Caco-2 (cell line): ENCODE data around the gene ZNHIT1. TPM values are rescaled to one million over a fixed set of nuclear protein-coding genes. Genes with fewer than 3 reads are reported as not detected.
"Not testable (repeated sequence)": the region's sequence is repeated elsewhere in the genome, so short reads cannot be mapped to it uniquely, and the experiment has no call there.

ENCODE experiments used
- BruUV-seq: library from RNA; stranded (reverse); fragments of 400-500 nt; replicated peaks from 2 replicates; lab custom pipeline; 2021; lab: Mats Ljungman, UMichigan
- CTCF ChIA-PET: fragments of 300-600 bp; sonication (Branson Sonifier 250); formaldehyde crosslinking; loops from one replicate; lab custom pipeline; 2022; ENCODE audit warnings: antibody characterized with exemption; lab: Charles Lee
- POLR2A ChIA-PET: fragments of 300-600 bp; sonication (Branson Sonifier 250); formaldehyde crosslinking; loops from one replicate; lab custom pipeline; 2022; ENCODE audit warnings: antibody characterized with exemption; lab: Charles Lee
- DNase-seq, 2 experiments: peaks; one replicate each; pipeline versions ENCODE4 v3.0.0 to v3.0.0-alpha.2; 2020 to 2022
- H3K27me3 ChIP-seq: replicated peaks from 2 replicates; pipeline ENCODE4 v1.6.0; 2011; ENCODE audit warnings: low read length; ENCODE audit not compliant: control insufficient read depth, insufficient read depth
- H3K36me3 ChIP-seq: 2 replicates; pipeline ENCODE4 v1.5.1; 2011; ENCODE audit warnings: low read length; ENCODE audit not compliant: control insufficient read depth, insufficient read depth
- H3K4me1 ChIP-seq: fragments of 250-450 bp; sonication (Bioruptor Pico); 2 replicates; pipeline ENCODE4 v1.5.1; 2020; ENCODE audit warnings: mild to moderate bottlenecking
- H3K4me3 ChIP-seq: 2 replicates; pipeline ENCODE4 v1.5.1; 2011; ENCODE audit warnings: low read depth, mild to moderate bottlenecking, control low read depth, low read length
- H3K9me3 ChIP-seq: fragments of 250-450 bp; sonication (Bioruptor Pico); 2 replicates; pipeline ENCODE4 v1.5.1; 2020; ENCODE audit warnings: mild to moderate bottlenecking, moderate library complexity
- H3K27ac Mint-ChIP-seq: one replicate; pipeline ENCODE4 v1.8.0; 2022; ENCODE audit warnings: mixed read lengths; ENCODE audit not compliant: unreplicated experiment
- H3K27me3 Mint-ChIP-seq: one replicate; pipeline ENCODE4 v1.8.0; 2022; ENCODE audit warnings: mixed read lengths; ENCODE audit not compliant: insufficient read depth, unreplicated experiment
- H3K36me3 Mint-ChIP-seq: one replicate; pipeline ENCODE4 v1.8.0; 2022; ENCODE audit warnings: mild to moderate bottlenecking, mixed read lengths; ENCODE audit not compliant: insufficient read depth, unreplicated experiment
- H3K4me1 Mint-ChIP-seq: one replicate; pipeline ENCODE4 v1.8.0; 2022; ENCODE audit warnings: low read depth, mixed read lengths; ENCODE audit not compliant: unreplicated experiment
- H3K4me3 Mint-ChIP-seq: one replicate; pipeline ENCODE4 v1.8.0; 2022; ENCODE audit warnings: mild to moderate bottlenecking, moderate library complexity, mixed read lengths; ENCODE audit not compliant: unreplicated experiment
- H3K9me3 Mint-ChIP-seq: one replicate; pipeline ENCODE4 v1.8.0; 2022; ENCODE audit warnings: mixed read lengths; ENCODE audit not compliant: unreplicated experiment
- intact Hi-C: fragments of 100-400 bp; cut with micrococcal nuclease; formaldehyde crosslinking; loops from one replicate; pipeline ENCODE4 v1.10.0; 2022; ENCODE audit not compliant: unreplicated experiment
- total RNA-seq: library from RNA; stranded (reverse); gene quantifications from 2 replicates; pipeline ENCODE4 v1.2.3, GENCODE V29; 2022
- TF ChIP-seq, protein P1 (sequence below), 2 experiments: fragments of 200-600 bp in 1 of 2; IDR thresholded peaks; 1 replicate in 1 of 2; 2 replicates in 1 of 2; pipeline versions ENCODE4 v1.5.1 to v1.8.0; 2011 to 2022; ENCODE audit warnings: antibody characterized with exemption in 1 of 2, control low read depth in 1 of 2, inconsistent platforms in 1 of 2, low read depth in 1 of 2, low read length in 1 of 2, mild to moderate bottlenecking in 1 of 2, moderate library complexity in 1 of 2; ENCODE audit not compliant: insufficient read depth in 1 of 2, severe bottlenecking in 1 of 2, unreplicated experiment in 1 of 2

Gene ZNHIT1
- total RNA-seq, 1 experiment from 2014 or later = 64.0 TPM

DNA sequence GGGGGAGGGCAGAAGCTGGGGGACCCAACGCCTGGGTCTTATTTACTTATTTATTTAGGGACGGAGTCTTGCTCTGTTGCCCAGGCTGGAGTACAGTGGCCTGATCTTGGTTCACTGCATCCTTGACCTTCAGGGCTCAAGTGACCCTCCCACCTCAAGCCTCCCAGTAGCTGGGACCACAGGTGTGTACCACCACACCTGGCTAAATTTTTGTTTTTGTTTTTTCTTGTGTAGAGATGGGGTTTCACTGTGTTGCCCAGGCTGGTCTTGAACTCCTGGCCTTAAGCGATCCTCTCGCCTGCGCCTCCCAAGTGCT, 15.4 kb upstream of the ZNHIT1 start:
- Histone ChIP-seq H3K4me3 (no peak overlapping the region), H3K4me1 (peaks cover 20% of the 10 kb centered on the region), H3K27me3 (no peaks in the 10 kb centered on the region), H3K36me3 (no peaks in the 10 kb centered on the region; the same call in 1 of the 2 replicates), H3K9me3 (no peaks in the 10 kb centered on the region)
- BruUV-seq = no TSS peak
- POLR2A ChIA-PET = interaction anchor here (0.5 kb wide), 1 partner anchor 350 kb away, joined by 4 read pairs; the partner anchor contains the start of gene SLC12A9
- no peaks in the 10 kb centered on the region for H3K27me3 Mint-ChIP-seq
- no peak overlapping the region for H3K27ac Mint-ChIP-seq
- no peaks in the 10 kb centered on the region for H3K9me3 Mint-ChIP-seq
- TF ChIP-seq, protein P1, sequence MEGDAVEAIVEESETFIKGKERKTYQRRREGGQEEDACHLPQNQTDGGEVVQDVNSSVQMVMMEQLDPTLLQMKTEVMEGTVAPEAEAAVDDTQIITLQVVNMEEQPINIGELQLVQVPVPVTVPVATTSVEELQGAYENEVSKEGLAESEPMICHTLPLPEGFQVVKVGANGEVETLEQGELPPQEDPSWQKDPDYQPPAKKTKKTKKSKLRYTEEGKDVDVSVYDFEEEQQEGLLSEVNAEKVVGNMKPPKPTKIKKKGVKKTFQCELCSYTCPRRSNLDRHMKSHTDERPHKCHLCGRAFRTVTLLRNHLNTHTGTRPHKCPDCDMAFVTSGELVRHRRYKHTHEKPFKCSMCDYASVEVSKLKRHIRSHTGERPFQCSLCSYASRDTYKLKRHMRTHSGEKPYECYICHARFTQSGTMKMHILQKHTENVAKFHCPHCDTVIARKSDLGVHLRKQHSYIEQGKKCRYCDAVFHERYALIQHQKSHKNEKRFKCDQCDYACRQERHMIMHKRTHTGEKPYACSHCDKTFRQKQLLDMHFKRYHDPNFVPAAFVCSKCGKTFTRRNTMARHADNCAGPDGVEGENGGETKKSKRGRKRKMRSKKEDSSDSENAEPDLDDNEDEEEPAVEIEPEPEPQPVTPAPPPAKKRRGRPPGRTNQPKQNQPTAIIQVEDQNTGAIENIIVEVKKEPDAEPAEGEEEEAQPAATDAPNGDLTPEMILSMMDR (IDR thresholded peaks at IDR 0.05; ENCODE audit: insufficient read depth in 1 of 2, low read depth in 1 of 2, low read length in 1 of 2, severe bottlenecking in 1 of 2, unreplicated experiment in 1 of 2) = no peak
- peaks cover 14% of the 10 kb centered on the region for H3K4me1 Mint-ChIP-seq
- no peak overlapping the region for H3K4me3 Mint-ChIP-seq
- CTCF ChIA-PET = interaction anchor here (1.2 to 2.5 kb wide), 2 partner anchors 10 to 15 kb away, joined by 4 to 12 read pairs; partner anchors contain the start of genes PLOD3 and ZNHIT1
- intact Hi-C loops = no loop called here
- H3K36me3 Mint-ChIP-seq = peaks cover 7% of the 10 kb centered on the region
- DNase-seq = no peak

DNA sequence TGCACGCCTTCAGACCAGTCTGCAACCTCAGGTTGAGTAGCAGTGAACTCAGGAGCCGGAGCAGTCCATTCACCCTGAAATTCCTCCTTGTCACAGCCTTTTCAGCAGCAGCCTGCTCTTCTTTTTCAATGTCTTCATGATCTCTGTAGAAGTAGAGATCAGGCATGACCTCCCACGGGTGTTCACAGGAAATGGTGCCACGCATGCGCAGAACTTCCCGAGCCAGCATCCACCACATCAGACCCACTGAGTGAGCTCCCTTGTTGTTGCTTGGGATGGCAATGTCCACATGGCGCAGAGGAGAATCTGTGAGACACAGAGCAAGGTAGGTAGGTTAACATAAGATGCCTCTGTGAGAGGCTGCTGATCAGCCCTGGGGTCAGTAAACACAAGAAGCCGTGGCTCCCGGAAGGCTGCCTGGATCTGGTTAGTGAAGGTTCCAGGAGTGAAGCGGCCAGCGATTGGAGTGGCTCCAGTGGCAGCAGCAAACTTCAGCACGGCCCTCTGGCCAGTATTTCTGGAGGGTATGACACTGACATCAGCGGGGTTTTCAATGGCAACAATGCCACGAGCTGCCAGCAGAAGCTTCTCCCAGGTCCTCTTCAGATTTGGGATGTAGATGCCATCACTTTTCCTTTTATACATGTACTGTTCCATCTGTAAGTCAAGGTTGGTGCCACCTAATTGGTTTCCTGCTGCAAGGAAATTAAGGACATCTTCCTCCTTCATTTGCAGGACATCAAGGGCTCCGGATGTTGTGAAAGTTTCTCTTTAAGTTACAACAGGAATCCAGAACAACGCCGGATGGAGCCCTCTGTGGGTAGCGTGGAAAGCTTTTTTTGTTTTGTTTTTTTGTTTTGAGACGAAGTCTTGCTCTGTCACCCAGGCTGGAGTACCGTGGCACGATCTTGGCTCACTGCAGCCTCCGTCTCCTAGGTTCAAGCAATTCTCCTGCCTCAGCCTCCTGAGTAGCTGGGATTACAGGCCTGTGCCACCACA, 13.9 kb upstream of the ZNHIT1 start:
- POLR2A ChIA-PET = interaction anchor here (1.4 kb wide), 1 partner anchor 14 kb away, joined by 4 read pairs; the partner anchor contains the start of gene ZNHIT1

DNA sequence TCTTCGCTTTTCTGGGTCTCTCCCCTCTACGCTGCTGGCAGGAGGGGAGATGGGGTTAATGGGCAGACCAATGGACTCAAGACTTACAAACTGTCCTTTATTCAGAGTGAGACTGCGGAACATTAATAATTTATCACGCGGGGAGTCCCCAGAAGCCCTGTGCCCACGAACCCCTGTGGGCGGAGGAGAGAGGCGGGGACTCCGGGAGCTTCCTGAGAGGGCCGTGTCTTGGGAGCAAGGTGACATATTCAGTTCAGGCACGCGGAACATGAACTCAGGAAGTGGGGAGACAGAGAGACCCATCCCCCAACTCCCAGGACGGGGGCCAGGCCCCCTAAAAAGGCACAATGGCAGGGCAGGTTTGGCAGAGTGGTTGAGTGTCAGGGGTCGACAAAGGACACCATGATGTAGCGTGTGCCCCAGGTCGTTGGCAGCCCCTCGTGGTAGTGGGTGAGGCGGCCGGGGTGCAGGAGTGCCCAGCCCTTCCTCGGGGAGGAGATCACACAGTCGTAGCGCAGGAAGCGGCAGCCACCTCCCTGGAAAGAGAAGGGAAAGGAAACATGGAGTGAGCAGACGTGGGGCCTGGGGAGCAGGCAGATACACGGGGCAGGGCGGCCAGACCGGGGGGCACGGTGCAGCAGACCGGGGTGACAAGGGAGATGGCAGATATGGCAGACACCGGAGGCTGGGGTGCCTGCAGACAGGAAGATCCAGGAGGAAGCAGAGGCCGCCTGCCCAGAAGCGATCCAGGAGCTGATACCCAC, 11.9 kb upstream of the ZNHIT1 start:
- Mint-ChIP-seq H3K27ac (no peak overlapping the region), H3K36me3 (peaks cover 36% of the 10 kb centered on the region), H3K9me3 (no peaks in the 10 kb centered on the region), H3K4me1 (peaks cover 5% of the 10 kb centered on the region), H3K4me3 (no peak overlapping the region), H3K27me3 (no peaks in the 10 kb centered on the region)
- POLR2A ChIA-PET = no interaction called here
- peaks cover 10% of the 10 kb centered on the region for H3K4me1 ChIP-seq
- no peak for DNase-seq
- peaks cover 1% of the 10 kb centered on the region; the same call in 1 of the 2 replicates for H3K36me3 ChIP-seq
- TF ChIP-seq, protein P1 (IDR thresholded peaks at IDR 0.05; ENCODE audit: insufficient read depth in 1 of 2, low read depth in 1 of 2, low read length in 1 of 2, severe bottlenecking in 1 of 2, unreplicated experiment in 1 of 2) = no peak
- CTCF ChIA-PET = interaction anchor here (0.5 kb wide), 1 partner anchor 20 kb away, joined by 4 read pairs; no protein-coding TSS in a partner anchor
- intact Hi-C loops = no loop called here
- no peak overlapping the region for H3K4me3 ChIP-seq
- no peaks in the 10 kb centered on the region for H3K27me3 ChIP-seq
- H3K9me3 ChIP-seq = no peaks in the 10 kb centered on the region
- BruUV-seq = no TSS peak

More for the DNA sequence above, 13.9 kb upstream of the ZNHIT1 start:
- CTCF ChIA-PET = interaction anchor here (1.2 kb wide), 1 partner anchor 14 kb away, joined by 4 read pairs; the partner anchor contains the start of genes PLOD3 and ZNHIT1
- H3K27ac Mint-ChIP-seq, intact Hi-C loops, H3K4me3 Mint-ChIP-seq, H3K36me3 ChIP-seq, H3K9me3 ChIP-seq, H3K9me3 Mint-ChIP-seq, DNase-seq, H3K27me3 ChIP-seq, H3K4me3 ChIP-seq, BruUV-seq, H3K27me3 Mint-ChIP-seq: not testable (repeated sequence)
- Mint-ChIP-seq H3K4me1 (peaks cover 14% of the 10 kb centered on the region), H3K36me3 (peaks cover 19% of the 10 kb centered on the region)
- peaks cover 20% of the 10 kb centered on the region for H3K4me1 ChIP-seq
